Muscle of leg (tissue), 11 donors: ENCODE measurements around the gene SCGB3A2. TPM values are rescaled to one million over a fixed set of nuclear protein-coding genes. Genes with fewer than 3 reads are reported as not detected.
A peak's percentile ranks its signal among the peaks of the same experiment; 100 is the strongest.

ENCODE experiments used
- DNase-seq: peaks from one replicate; pipeline ENCODE4 v3.0.0; 2013
- H3K27ac ChIP-seq: one replicate; pipeline ENCODE4 v1.5.1; 2013; ENCODE audit warnings: mild to moderate bottlenecking, low read length, control low read depth
- H3K27me3 ChIP-seq: one replicate; pipeline ENCODE4 v1.6.1; 2013; ENCODE audit warnings: low read length; ENCODE audit not compliant: control insufficient read depth, insufficient read depth
- H3K36me3 ChIP-seq: one replicate; pipeline ENCODE4 v1.6.1; 2013; ENCODE audit warnings: low read length; ENCODE audit not compliant: control insufficient read depth, insufficient read depth
- H3K4me1 ChIP-seq: one replicate; pipeline ENCODE4 v1.6.1; 2013; ENCODE audit warnings: low read length; ENCODE audit not compliant: control insufficient read depth, insufficient read depth
- H3K4me3 ChIP-seq: one replicate; pipeline ENCODE4 v1.5.1; 2013; ENCODE audit warnings: low read length, control low read depth
- H3K9me3 ChIP-seq: replicated peaks from 2 replicates; pipeline ENCODE4 v1.6.1; 2013; ENCODE audit warnings: low read depth, low read length; ENCODE audit not compliant: control insufficient read depth
- WGBS: methylation state at CpG from one replicate; pipeline ENCODE4 v1.1.5; 2013; ENCODE audit warnings: missing lambda C conversion rate; ENCODE audit not compliant: insufficient coverage; 5-methylcytosine and 5-hydroxymethylcytosine counted together
- polyA plus RNA-seq, 8 donors: library from polyadenylated mRNA; unstranded; fragments of 120-200 nt; gene quantifications; one replicate each; pipeline versions ENCODE4 v1.2.1 to v1.2.3, GENCODE V29; 2013; ENCODE audit warnings: inconsistent platforms in 1 of 8, low replicate concordance in 1 of 8; ENCODE audit not compliant: insufficient read length in 8 of 8, insufficient read depth in 1 of 8
- total RNA-seq: library from RNA; stranded (reverse); fragments of 120-200 nt; gene quantifications from one replicate; pipeline ENCODE4 v1.2.4, GENCODE V29; 2013

Gene SCGB3A2
- total and polyA plus RNA-seq, 9 donors, result 0.23 to 60.5 (median 0.33) TPM; not detected in 5

DNA sequence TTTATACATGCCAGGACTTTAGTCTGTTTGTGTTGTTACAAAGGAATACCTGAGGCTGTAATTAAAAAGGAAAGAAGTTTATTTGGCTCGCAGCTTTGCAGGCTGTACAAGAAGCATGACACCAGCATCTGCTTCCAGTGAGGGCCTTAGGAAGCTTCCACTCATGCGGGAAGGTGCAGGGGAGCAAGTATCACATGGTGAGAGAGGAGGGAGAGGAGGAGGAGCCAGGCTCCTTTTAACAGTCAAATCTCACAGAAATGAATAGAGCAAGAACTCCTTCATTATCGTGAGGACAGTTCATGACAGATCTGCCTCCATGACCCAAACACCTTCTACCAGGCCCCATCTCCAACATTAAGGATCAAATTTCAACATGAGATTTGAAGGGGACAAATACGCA lies 46.5 kb downstream of the SCGB3A2 start:
- Histone ChIP-seq H3K9me3 (no peaks in the 10 kb centered on the region), H3K4me1 (no peaks in the 10 kb centered on the region), H3K36me3 (no peaks in the 10 kb centered on the region), H3K27ac (no peak overlapping the region), H3K4me3 (no peak overlapping the region), H3K27me3 (no peaks in the 10 kb centered on the region)
- 86% methylated on average over 1 of the region's 4 CpGs for WGBS
- DNase-seq, result no peak

- Histone ChIP-seq H3K36me3 (no peaks in the 10 kb centered on the region), H3K4me3 (no peak overlapping the region), H3K9me3 (no peaks in the 10 kb centered on the region), H3K4me1 (no peaks in the 10 kb centered on the region), H3K27ac (no peak overlapping the region), H3K27me3 (no peaks in the 10 kb centered on the region)
- WGBS, result no CpG with 5 or more reads among the region's 3 CpGs
- DNase-seq, result no peak
Observed at GRCh38 chr5:147927901-147928300, 49.4 kb downstream of the SCGB3A2 start.

DNA sequence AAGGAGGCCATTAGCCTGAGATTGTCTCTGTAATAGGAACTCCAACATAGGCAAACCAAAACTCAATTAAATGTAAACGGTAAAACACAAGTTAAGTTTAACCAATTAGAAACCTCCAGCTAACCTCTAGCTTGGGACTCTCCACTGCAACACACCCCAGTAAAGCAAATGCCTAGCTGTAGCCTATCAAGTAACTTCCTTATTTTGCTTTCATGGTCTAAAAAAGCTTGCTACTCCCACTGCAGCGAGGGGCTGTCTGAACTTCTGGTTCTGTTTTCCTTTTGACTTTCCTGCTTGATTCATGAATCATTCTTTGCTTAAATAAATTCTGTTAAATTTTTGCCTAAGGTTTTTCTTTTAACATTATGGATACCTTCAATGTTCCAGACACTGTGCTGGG lies 52.3 kb downstream of the SCGB3A2 start:
- no peaks in the 10 kb centered on the region for H3K36me3 ChIP-seq

More for the DNA sequence above, 52.3 kb downstream of the SCGB3A2 start:
- no peaks in the 10 kb centered on the region for H3K4me1 ChIP-seq
- H3K27me3 ChIP-seq, result no peaks in the 10 kb centered on the region
- no peak overlapping the region for H3K4me3 ChIP-seq
- no peaks in the 10 kb centered on the region for H3K9me3 ChIP-seq
- H3K27ac ChIP-seq, result no peak overlapping the region
- 50% methylated on average over 1 of the region's 2 CpGs for WGBS
- DNase-seq, result peak; percentile 13

Other genes starting within 250 kb of the SCGB3A2 start
- gene JAKMIP2, start 96.0 kb upstream of the SCGB3A2 start, total RNA-seq, result 2.0 TPM
- gene JAKMIP2, start 96.0 kb upstream of the SCGB3A2 start, polyA plus RNA-seq, result 1 to 10 TPM; 2.0 to 4.6 (median 2.7) TPM
- not detected for gene SPINK1, start 47.0 kb upstream of the SCGB3A2 start, total RNA-seq
- 1 to 10 TPM in 4 of 8 donors, not detected in 4; 1.4 to 7.6 (median 2.0) TPM for gene SPINK1, start 47.0 kb upstream of the SCGB3A2 start, polyA plus RNA-seq
- gene C5orf46, start 27.8 kb downstream of the SCGB3A2 start, total RNA-seq, result not detected
- gene C5orf46, start 27.8 kb downstream of the SCGB3A2 start, polyA plus RNA-seq, result not detected
- 0.27 TPM for gene SPINK5, start 185.3 kb downstream of the SCGB3A2 start, total RNA-seq
- gene SPINK5, start 185.3 kb downstream of the SCGB3A2 start, polyA plus RNA-seq, result under 1 TPM in 7 of 8 donors, not detected in 1; 0.11 to 0.45 (median 0.22) TPM